ENCODE data around the gene LRFN4. TPM values are rescaled to one million over a fixed set of nuclear protein-coding genes. Genes with fewer than 3 reads are reported as not detected.
"Not testable (repeated sequence)": the region's sequence is repeated elsewhere in the genome, so short reads cannot be mapped to it uniquely, and the experiment has no call there.

Gene LRFN4
- 11.8 and 14.3 TPM in 2 replicates for total RNA-seq

GRCh38 chr11:66856496-66857233 is at the start of gene LRFN4:
Gene LRFN4 (plus strand): TSS chr11:66857064. CDS start chr11:66857745, 681 bp downstream.
- DNase-seq (ENCODE audit: low read depth in 2 of 2), result peak; percentile 43 to 50

- no peak for DNase-seq (ENCODE audit: low read depth in 2 of 2)
Measured at GRCh38 chr11:66809592-66809991, 47.3 kb upstream of the LRFN4 start.

- DNase-seq (ENCODE audit: low read depth in 2 of 2), result no peak
Measured at GRCh38 chr11:66810576-66811185, 46.2 kb upstream of the LRFN4 start.

GRCh38 chr11:66814678-66815077 is 42.2 kb upstream of the LRFN4 start:
- no peak for DNase-seq (ENCODE audit: low read depth in 2 of 2)

- peak; percentile 48 for DNase-seq (ENCODE audit: low read depth in 2 of 2)
Measured at GRCh38 chr11:66815646-66816045, 41.2 kb upstream of the LRFN4 start.

- no peak for DNase-seq (ENCODE audit: low read depth in 2 of 2)
Measured at GRCh38 chr11:66818231-66818955, 38.5 kb upstream of the LRFN4 start.

- no peak for DNase-seq (ENCODE audit: low read depth in 2 of 2)
Measured at GRCh38 chr11:66820381-66820780, 36.5 kb upstream of the LRFN4 start.

- no peak for DNase-seq (ENCODE audit: low read depth in 2 of 2)
Measured at GRCh38 chr11:66820901-66821300, 36.0 kb upstream of the LRFN4 start.

GRCh38 chr11:66823700-66824099 is 33.2 kb upstream of the LRFN4 start:
- DNase-seq (ENCODE audit: low read depth in 2 of 2), result no peak

GRCh38 chr11:66824573-66824972 is 32.3 kb upstream of the LRFN4 start:
- DNase-seq (ENCODE audit: low read depth in 2 of 2), result not testable (repeated sequence)

- DNase-seq (ENCODE audit: low read depth in 2 of 2), result no peak
Measured at GRCh38 chr11:66834539-66834845, 22.4 kb upstream of the LRFN4 start.

GRCh38 chr11:66834943-66835342 is 21.9 kb upstream of the LRFN4 start:
- DNase-seq (ENCODE audit: low read depth in 2 of 2), result no peak

- DNase-seq (ENCODE audit: low read depth in 2 of 2), result no peak
Measured at GRCh38 chr11:66835768-66836405, 21.0 kb upstream of the LRFN4 start.

- no peak for DNase-seq (ENCODE audit: low read depth in 2 of 2)
Measured at GRCh38 chr11:66840317-66841091, 16.4 kb upstream of the LRFN4 start.

GRCh38 chr11:66841861-66842260 is 15.0 kb upstream of the LRFN4 start:
- no peak for DNase-seq (ENCODE audit: low read depth in 2 of 2)

GRCh38 chr11:66842501-66842895 is 14.4 kb upstream of the LRFN4 start:
- no peak for DNase-seq (ENCODE audit: low read depth in 2 of 2)

- peak; percentile 93 to 95 for DNase-seq (ENCODE audit: low read depth in 2 of 2)
Measured at GRCh38 chr11:66842896-66843775, 13.7 kb upstream of the LRFN4 start, which contains the start of gene RCE1. Gene RCE1 (plus strand): TSS chr11:66843441. CDS start chr11:66843456, 15 bp downstream.

- peak in 1 of 2 donors; percentile 25 for DNase-seq (ENCODE audit: low read depth in 2 of 2)
Measured at GRCh38 chr11:66843776-66844495, 12.9 kb upstream of the LRFN4 start.

- no peak for DNase-seq (ENCODE audit: low read depth in 2 of 2)
Measured at GRCh38 chr11:66844496-66845142, 12.2 kb upstream of the LRFN4 start.

All from lung microvascular endothelial cell (primary cell).